Uterus (tissue), 2 donors: ENCODE data around the gene SCUBE1.

Experiments
- POLR2A ChIP-seq, 2 donors: fragments of 450-650 bp; IDR thresholded peaks; one replicate each; pipeline ENCODE4 v1.6.1; 2016; ENCODE audit warnings: antibody characterized with exemption in 2 of 2, mild to moderate bottlenecking in 1 of 2, moderate library complexity in 1 of 2
- TF ChIP-seq, protein P1 (sequence below), 4 experiments: fragments of 200-600 bp in 2 of 4; fragments of 450-650 bp in 2 of 4; sonication (generic) in 2 of 4; IDR thresholded peaks; one replicate each; pipeline ENCODE4 v1.5.1; 2016 to 2019; ENCODE audit warnings: antibody characterized with exemption in 4 of 4, mild to moderate bottlenecking in 2 of 4, moderate library complexity in 1 of 4

DNA sequence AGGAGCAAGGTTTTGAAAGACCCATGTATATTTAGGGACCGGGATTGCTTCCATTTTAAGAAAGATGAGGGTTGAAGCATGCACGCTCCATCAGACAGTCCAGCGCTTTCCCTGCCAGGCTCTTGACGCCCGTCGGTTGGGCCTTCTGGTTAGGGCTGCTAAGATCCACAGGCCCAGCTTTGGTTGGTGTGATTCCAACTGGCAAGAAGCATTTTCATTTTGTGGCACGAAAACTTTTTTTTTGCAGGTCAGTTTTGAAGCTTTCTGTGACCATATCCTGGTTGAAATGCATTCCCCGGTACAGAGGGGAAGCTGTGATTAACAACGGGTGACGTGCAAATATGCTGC, 34.4 kb upstream of the SCUBE1 start:
- TF ChIP-seq POLR2A (IDR thresholded peaks at IDR 0.05) = no peak
- TF ChIP-seq, protein P1, sequence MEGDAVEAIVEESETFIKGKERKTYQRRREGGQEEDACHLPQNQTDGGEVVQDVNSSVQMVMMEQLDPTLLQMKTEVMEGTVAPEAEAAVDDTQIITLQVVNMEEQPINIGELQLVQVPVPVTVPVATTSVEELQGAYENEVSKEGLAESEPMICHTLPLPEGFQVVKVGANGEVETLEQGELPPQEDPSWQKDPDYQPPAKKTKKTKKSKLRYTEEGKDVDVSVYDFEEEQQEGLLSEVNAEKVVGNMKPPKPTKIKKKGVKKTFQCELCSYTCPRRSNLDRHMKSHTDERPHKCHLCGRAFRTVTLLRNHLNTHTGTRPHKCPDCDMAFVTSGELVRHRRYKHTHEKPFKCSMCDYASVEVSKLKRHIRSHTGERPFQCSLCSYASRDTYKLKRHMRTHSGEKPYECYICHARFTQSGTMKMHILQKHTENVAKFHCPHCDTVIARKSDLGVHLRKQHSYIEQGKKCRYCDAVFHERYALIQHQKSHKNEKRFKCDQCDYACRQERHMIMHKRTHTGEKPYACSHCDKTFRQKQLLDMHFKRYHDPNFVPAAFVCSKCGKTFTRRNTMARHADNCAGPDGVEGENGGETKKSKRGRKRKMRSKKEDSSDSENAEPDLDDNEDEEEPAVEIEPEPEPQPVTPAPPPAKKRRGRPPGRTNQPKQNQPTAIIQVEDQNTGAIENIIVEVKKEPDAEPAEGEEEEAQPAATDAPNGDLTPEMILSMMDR (IDR thresholded peaks at IDR 0.05) = no peak
